Smooth muscle cell (in vitro differentiated cells): ENCODE measurements around the gene MLLT10. TPM values are rescaled to one million over a fixed set of nuclear protein-coding genes. Genes with fewer than 3 reads are reported as not detected.

Source experiments
- DNase-seq: peaks from one replicate; lab custom pipeline; 2025; ENCODE audit not compliant: unreplicated experiment; lab: John Stamatoyannopoulos, UW
- H2AFZ ChIP-seq: fragments of 200-600 bp; sonication (generic); 2 replicates; pipeline ENCODE4 v1.6.0; 2016; ENCODE audit warnings: antibody characterized with exemption, low read depth, mild to moderate bottlenecking
- H3F3A ChIP-seq: fragments of 200-600 bp; sonication (generic); 2 replicates; pipeline ENCODE4 v1.6.0; 2017; ENCODE audit warnings: antibody characterized with exemption, low read depth
- H3K27ac ChIP-seq: fragments of 200-600 bp; sonication (generic); 2 replicates; pipeline ENCODE4 v1.5.1; 2016; ENCODE audit warnings: low read depth, mild to moderate bottlenecking
- H3K27me3 ChIP-seq: fragments of 200-600 bp; sonication (generic); 2 replicates; pipeline ENCODE4 v1.6.1; 2016; ENCODE audit warnings: low read depth, mild to moderate bottlenecking
- H3K36me3 ChIP-seq: fragments of 200-600 bp; sonication (generic); 2 replicates; pipeline ENCODE4 v1.5.1; 2016; ENCODE audit warnings: low read depth
- H3K4me1 ChIP-seq: fragments of 200-600 bp; sonication (generic); 2 replicates; pipeline ENCODE4 v1.5.1; 2016; ENCODE audit warnings: low read depth
- H3K4me2 ChIP-seq: fragments of 200-600 bp; sonication (generic); 2 replicates; pipeline ENCODE4 v1.6.0; 2016; ENCODE audit warnings: mild to moderate bottlenecking
- H3K4me3 ChIP-seq: fragments of 200-600 bp; sonication (generic); 2 replicates; pipeline ENCODE4 v1.5.1; 2016; ENCODE audit warnings: mild to moderate bottlenecking
- H3K79me2 ChIP-seq: fragments of 200-600 bp; sonication (generic); 2 replicates; pipeline ENCODE4 v1.6.0; 2016; ENCODE audit warnings: low read depth, mild to moderate bottlenecking
- H3K9ac ChIP-seq: fragments of 200-600 bp; sonication (generic); 2 replicates; pipeline ENCODE4 v1.6.0; 2016; ENCODE audit warnings: low read depth
- H3K9me3 ChIP-seq: fragments of 200-600 bp; sonication (generic); replicated peaks from 2 replicates; pipeline ENCODE4 v1.5.1; 2016; ENCODE audit warnings: low read depth
- H4K20me1 ChIP-seq: fragments of 200-600 bp; sonication (generic); 2 replicates; pipeline ENCODE4 v1.6.0; 2016; ENCODE audit warnings: low read depth
- WGBS: methylation state at CpG from one replicate; pipeline ENCODE4 v1.1.7; 2016; ENCODE audit warnings: low lambda C conversion rate; 5-methylcytosine and 5-hydroxymethylcytosine counted together
- polyA plus RNA-seq: library from polyadenylated mRNA; unstranded; fragments of >200 nt; fragmentation: Nextera tagmentation; extraction: Ambion mirVana; gene quantifications from 2 replicates; pipeline ENCODE4 v1.2.1, GENCODE V29; 2016
- total RNA-seq: library from RNA; depleted of rRNA; stranded (reverse); fragments of >200 nt; gene quantifications from 2 replicates; pipeline ENCODE4 v1.2.3, GENCODE V29; 2014
- TF ChIP-seq, protein P1 (sequence below): fragments of 200-600 bp; sonication (generic); IDR thresholded peaks from 2 replicates; pipeline ENCODE4 v1.5.1; 2017; ENCODE audit warnings: borderline replicate concordance, mild to moderate bottlenecking, antibody characterized with exemption; ENCODE audit not compliant: insufficient read depth, poor library complexity, severe bottlenecking

The MLLT10 gene
- total and polyA plus RNA-seq, 2 experiments from 2014 or later, result 6.8 to 43.6 TPM

DNA sequence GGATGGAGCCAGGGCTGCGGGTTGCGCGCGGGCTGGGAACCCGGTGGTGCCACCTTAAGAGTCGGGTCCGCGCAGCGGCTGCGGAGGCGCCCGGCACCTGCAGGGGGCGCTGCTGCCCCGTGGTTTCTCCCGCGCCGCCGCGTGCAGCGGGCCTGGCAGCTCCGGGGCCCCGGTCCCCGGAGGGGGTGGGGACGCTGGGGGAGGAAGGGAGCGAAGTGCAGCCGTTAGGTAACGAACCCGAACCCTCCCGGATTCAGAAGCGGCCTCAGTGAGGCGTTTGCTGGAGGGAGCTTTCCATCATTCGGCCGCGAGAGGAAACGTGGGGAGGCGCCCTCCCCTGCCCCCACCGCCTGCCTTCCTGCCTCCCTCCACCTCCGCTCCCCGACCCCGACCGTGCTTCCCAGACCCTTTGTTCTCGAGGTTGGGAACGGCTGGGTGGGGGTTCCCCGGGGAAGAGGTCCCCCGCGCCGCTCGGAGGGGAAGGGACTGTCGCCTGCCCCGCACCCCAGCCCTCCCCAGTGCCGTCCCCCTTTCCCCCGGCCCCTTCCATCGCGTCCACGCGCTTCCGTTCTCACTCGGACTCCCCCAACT is 38.2 kb upstream of the MLLT10 start:
- TF ChIP-seq, protein P1, sequence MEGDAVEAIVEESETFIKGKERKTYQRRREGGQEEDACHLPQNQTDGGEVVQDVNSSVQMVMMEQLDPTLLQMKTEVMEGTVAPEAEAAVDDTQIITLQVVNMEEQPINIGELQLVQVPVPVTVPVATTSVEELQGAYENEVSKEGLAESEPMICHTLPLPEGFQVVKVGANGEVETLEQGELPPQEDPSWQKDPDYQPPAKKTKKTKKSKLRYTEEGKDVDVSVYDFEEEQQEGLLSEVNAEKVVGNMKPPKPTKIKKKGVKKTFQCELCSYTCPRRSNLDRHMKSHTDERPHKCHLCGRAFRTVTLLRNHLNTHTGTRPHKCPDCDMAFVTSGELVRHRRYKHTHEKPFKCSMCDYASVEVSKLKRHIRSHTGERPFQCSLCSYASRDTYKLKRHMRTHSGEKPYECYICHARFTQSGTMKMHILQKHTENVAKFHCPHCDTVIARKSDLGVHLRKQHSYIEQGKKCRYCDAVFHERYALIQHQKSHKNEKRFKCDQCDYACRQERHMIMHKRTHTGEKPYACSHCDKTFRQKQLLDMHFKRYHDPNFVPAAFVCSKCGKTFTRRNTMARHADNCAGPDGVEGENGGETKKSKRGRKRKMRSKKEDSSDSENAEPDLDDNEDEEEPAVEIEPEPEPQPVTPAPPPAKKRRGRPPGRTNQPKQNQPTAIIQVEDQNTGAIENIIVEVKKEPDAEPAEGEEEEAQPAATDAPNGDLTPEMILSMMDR, result peak; percentile 99
- Histone ChIP-seq H3K27ac (peak overlapping the region; percentile 50), H4K20me1 (no peaks in the 10 kb centered on the region), H3K4me3 (peak overlapping the region; percentile 79), H3K9me3 (no peaks in the 10 kb centered on the region), H3K36me3 (no peaks in the 10 kb centered on the region), H3K4me2 (peak overlapping the region; percentile 100), H3K4me1 (peaks cover 43% of the 10 kb centered on the region), H3K9ac (peak overlapping the region; percentile 67), H3K79me2 (peaks cover 21% of the 10 kb centered on the region), H3K27me3 (no peaks in the 10 kb centered on the region), H2AFZ (peak overlapping the region; percentile 68), H3F3A (peaks cover 4% of the 10 kb centered on the region)
- WGBS, result under 1% methylated on average over 38 of the region's 58 CpGs
- DNase-seq, result peak; percentile 81

DNA sequence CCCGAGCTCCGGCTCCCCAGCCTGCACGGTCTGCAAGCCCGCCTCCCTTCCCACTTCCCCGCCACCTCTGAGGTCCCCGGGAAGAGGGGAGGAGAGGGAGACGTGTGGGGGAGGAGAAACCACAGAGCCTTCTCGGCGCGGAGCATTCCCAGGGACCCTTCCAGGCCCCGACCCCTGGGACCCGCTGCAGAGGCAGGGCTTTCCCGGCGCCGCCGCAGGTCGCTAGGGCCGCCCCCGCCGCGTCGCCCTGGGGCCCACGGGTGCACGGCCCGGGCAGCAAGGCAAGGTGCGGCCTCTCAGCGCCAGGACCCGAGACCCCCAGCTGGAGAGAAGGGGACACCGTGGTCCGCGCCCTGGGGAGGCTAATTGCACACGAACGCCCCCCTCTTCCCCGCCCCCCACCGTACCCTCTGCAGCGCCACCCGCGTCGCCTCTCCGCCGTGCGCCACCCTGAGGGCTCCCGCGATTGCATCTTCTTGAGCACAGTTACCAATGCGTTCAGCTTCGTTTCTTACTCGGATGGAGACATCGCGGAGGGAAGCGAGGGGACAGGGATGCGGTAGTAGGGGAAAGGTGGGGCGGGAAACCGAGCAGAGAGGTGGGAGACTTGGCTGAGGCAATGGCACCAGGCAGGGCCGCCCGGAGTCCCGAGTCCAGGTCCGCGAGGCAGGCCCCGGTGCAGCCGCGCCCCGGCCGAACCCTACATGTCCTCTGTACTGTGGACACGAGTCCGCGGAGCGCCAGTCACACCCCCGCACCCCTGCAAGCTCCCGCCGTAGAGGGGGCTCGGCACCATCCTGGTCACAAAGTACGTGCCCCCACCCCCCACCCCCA is 37.5 kb upstream of the MLLT10 start:
- no peak for DNase-seq
- Histone ChIP-seq H3K4me2 (peak overlapping the region; percentile 100), H3K9me3 (no peaks in the 10 kb centered on the region), H3K79me2 (peaks cover 21% of the 10 kb centered on the region), H3F3A (peaks cover 4% of the 10 kb centered on the region), H3K27ac (peak overlapping the region; percentile 50), H4K20me1 (no peaks in the 10 kb centered on the region), H3K27me3 (no peaks in the 10 kb centered on the region), H3K36me3 (no peaks in the 10 kb centered on the region), H3K9ac (peak overlapping the region; percentile 67), H2AFZ (peak overlapping the region; percentile 78), H3K4me3 (peak overlapping the region; percentile 79), H3K4me1 (peaks cover 50% of the 10 kb centered on the region)
- WGBS, result under 1% methylated on average over 64 of the region's 72 CpGs
- TF ChIP-seq, protein P1, result peak; percentile 25

DNA sequence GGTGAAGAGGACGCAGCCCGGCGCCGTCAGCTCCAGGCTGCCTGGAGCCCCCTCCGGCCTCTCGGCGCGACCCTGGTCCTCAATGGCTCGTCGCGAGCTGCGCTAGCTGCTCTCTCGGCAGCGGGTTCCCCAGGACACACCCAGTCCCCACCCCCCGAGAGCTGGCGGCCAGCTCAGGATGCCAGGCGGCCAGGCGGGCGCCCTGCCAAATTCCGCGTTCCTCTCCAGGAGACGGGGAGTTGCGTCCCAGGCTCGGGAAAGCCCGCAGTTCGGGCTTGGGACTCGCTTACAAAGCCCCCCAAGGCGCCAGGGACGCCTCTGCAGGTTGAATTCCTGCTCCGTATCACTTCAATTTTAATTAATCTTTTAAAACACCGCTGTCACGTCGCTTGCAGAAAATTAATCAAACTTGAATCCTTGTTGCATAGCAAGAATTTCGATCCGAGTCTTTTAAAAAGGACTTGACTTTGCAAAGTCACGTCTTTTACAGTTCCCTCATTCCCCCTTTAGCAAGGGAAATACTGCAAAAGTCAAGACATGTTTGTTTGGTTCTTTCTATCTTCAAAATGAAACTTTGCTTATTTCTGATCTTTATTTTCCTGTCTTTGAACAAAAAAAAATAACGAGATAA is 36.7 kb upstream of the MLLT10 start:
- Histone ChIP-seq H4K20me1 (no peaks in the 10 kb centered on the region), H3K27ac (peak overlapping the region; percentile 47), H3K4me3 (peak overlapping the region; percentile 79), H3K36me3 (no peaks in the 10 kb centered on the region), H3K9ac (peak overlapping the region; percentile 67), H3K27me3 (no peaks in the 10 kb centered on the region), H2AFZ (peak overlapping the region; percentile 78), H3K4me1 (peaks cover 58% of the 10 kb centered on the region), H3K79me2 (peaks cover 21% of the 10 kb centered on the region), H3K9me3 (no peaks in the 10 kb centered on the region), H3K4me2 (peak overlapping the region; percentile 100), H3F3A (peaks cover 4% of the 10 kb centered on the region)
- DNase-seq, result peak; percentile 85
- under 1% methylated on average over 35 of the region's 37 CpGs for WGBS
- TF ChIP-seq, protein P1, result no peak
